ENCODE data around the gene HIF3A. TPM values are rescaled to one million over a fixed set of nuclear protein-coding genes. Genes with fewer than 3 reads are reported as not detected.

HIF3A gene
- polyA plus RNA-seq, 2 donors, result 12.3 to 27.3 TPM

DNA sequence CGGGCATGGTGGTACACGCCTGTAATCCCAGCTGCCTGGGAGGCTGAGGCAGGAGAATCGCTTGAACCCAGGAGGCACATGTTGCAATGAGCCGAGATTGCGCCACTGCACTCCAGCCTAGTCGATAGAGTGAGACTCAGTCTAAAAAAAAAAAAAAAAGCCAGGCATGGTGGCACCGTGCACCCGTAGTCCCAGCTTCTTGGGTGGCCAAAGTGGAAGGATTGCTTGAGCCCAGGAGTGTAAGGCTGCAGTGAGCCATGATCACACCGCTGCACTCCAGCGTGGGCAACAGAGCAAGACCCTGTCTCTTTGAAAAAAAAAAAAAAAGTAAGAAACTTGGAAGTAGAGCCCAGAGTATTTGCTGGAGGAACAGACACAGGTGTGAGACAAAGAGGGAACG is 88.8 kb downstream of the HIF3A start:
- 62 to 72% methylated on average over 11 of the region's 11 CpGs for WGBS, 2 donors
- Histone ChIP-seq H3K27me3 (ENCODE audit: control insufficient read depth in 1 of 2, insufficient read depth in 2 of 2, low read length in 2 of 2) (no peaks in the 10 kb centered on the region), H3K4me1 (ENCODE audit: control insufficient read depth in 2 of 2, insufficient read depth in 2 of 2, low read length in 1 of 2) (no peaks in the 10 kb centered on the region)

DNA sequence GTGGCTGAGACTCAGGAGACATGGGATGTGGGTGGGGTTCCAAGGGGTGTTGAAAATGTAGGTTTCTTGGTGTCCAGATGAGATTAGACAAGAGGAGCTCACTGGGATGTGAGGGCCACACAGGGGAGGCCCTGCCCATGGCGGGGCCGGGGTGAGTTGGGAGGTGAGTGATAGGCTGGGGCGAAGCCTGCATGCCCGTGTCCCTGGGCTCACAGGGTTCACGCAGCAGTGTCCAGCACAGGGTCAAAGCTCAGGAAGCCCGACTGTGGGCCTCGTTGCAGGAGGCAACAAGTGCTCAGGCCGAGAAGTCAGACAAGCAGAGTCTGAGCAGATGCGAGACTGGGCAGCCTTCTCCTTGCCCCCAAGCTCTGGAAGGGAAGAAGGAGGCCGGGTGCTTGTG is 89.3 kb downstream of the HIF3A start:
- Histone ChIP-seq H3K36me3 (ENCODE audit: control insufficient read depth in 2 of 2, insufficient read depth in 2 of 2, low read length in 1 of 2) (peaks cover 2 to 52% of the 10 kb centered on the region in 2 donors), H3K4me3 (ENCODE audit: low read depth in 1 of 2, low read length in 2 of 2) (no peak overlapping the region), H3K4me1 (ENCODE audit: control insufficient read depth in 2 of 2, insufficient read depth in 2 of 2, low read length in 1 of 2) (no peaks in the 10 kb centered on the region), H3K9me3 (ENCODE audit: control insufficient read depth in 2 of 2, insufficient read depth in 1 of 2, low read depth in 1 of 2, low read length in 1 of 2) (no peaks in the 10 kb centered on the region), H3K27ac (ENCODE audit: low read depth in 2 of 2, low read length in 1 of 2) (no peak overlapping the region), H3K27me3 (ENCODE audit: control insufficient read depth in 1 of 2, insufficient read depth in 2 of 2, low read length in 2 of 2) (no peaks in the 10 kb centered on the region)
- WGBS, 2 donors, result 85 to 89% methylated on average over 10 of the region's 10 CpGs

More for the DNA sequence above, 88.8 kb downstream of the HIF3A start:
- H3K36me3 ChIP-seq (ENCODE audit: control insufficient read depth in 2 of 2, insufficient read depth in 2 of 2, low read length in 1 of 2), result peaks cover 2 to 48% of the 10 kb centered on the region in 2 donors
- no peaks in the 10 kb centered on the region for H3K9me3 ChIP-seq (ENCODE audit: control insufficient read depth in 2 of 2, insufficient read depth in 1 of 2, low read depth in 1 of 2, low read length in 1 of 2)
- H3K27ac ChIP-seq (ENCODE audit: low read depth in 2 of 2, low read length in 1 of 2), result no peak overlapping the region
- H3K4me3 ChIP-seq (ENCODE audit: low read depth in 1 of 2, low read length in 2 of 2), result no peak overlapping the region

DNA sequence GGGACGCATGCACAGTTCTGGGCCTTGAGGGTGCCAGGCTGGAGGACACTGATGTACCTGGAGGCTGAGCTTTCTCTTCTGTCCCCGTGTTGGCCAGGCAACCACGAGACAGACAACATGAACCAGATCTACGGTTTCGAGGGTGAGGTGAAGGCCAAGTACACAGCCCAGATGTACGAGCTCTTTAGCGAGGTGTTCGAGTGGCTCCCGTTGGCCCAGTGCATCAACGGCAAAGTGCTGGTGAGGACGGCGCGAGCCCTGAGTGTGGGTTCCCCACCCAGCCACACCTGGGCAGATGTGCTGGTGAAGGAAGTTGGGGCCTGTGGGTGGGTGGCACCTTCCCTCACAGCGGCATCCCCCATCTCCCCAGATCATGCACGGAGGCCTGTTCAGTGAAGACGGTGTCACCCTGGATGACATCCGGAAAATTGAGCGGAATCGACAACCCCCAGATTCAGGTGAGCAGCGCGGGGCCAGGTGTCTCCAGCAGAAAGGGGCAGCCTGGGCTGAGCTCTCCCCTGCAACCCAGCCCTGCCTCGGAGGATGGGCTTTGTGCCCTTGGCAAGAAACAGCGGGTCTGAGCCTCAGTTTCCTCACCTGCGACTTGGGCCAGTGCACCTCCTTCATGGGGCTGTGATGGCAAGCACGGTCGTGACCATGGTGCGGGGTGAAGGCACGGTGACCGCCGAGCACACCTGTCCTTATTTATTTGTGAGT is 90.3 kb downstream of the HIF3A start:
- no peaks in the 10 kb centered on the region for H3K9me3 ChIP-seq (ENCODE audit: control insufficient read depth in 2 of 2, insufficient read depth in 1 of 2, low read depth in 1 of 2, low read length in 1 of 2)
- peaks cover 2 to 56% of the 10 kb centered on the region in 2 donors for H3K36me3 ChIP-seq (ENCODE audit: control insufficient read depth in 2 of 2, insufficient read depth in 2 of 2, low read length in 1 of 2)
- no peak overlapping the region for H3K27ac ChIP-seq (ENCODE audit: low read depth in 2 of 2, low read length in 1 of 2)
- 95 to 96% methylated on average over 30 of the region's 30 CpGs for WGBS, 2 donors
- H3K4me1 ChIP-seq (ENCODE audit: control insufficient read depth in 2 of 2, insufficient read depth in 2 of 2, low read length in 1 of 2), result no peaks in the 10 kb centered on the region
- no peaks in the 10 kb centered on the region for H3K27me3 ChIP-seq (ENCODE audit: control insufficient read depth in 1 of 2, insufficient read depth in 2 of 2, low read length in 2 of 2)
- H3K4me3 ChIP-seq (ENCODE audit: low read depth in 1 of 2, low read length in 2 of 2), result no peak overlapping the region

DNA sequence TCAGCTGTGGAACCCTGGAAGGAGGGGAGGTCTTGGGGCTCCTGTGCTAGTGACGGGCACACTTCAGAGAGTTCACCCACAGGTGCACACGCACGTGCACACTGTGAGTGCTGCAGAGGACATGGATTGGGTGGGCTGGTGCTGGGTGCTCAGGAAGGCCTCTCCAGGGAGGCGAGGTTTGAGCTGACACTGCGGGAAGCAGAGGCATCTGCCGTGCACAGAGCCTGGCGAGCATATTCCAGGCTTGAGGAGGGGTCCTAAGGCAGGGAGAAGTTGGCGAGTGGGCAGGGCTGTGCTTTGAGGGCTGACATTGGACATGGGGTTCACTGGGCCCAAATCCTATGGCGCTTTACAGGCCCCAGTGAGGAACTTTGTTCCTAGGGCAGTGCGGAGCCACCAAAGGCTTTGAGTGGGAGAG is 90.9 kb downstream of the HIF3A start:
- no peaks in the 10 kb centered on the region for H3K4me1 ChIP-seq (ENCODE audit: control insufficient read depth in 2 of 2, insufficient read depth in 2 of 2, low read length in 1 of 2)
- H3K4me3 ChIP-seq (ENCODE audit: low read depth in 1 of 2, low read length in 2 of 2), result no peak overlapping the region
- no peaks in the 10 kb centered on the region for H3K27me3 ChIP-seq (ENCODE audit: control insufficient read depth in 1 of 2, insufficient read depth in 2 of 2, low read length in 2 of 2)
- H3K36me3 ChIP-seq (ENCODE audit: control insufficient read depth in 2 of 2, insufficient read depth in 2 of 2, low read length in 1 of 2), result peaks cover 2 to 56% of the 10 kb centered on the region in 2 donors
- H3K27ac ChIP-seq (ENCODE audit: low read depth in 2 of 2, low read length in 1 of 2), result no peak overlapping the region
- H3K9me3 ChIP-seq (ENCODE audit: control insufficient read depth in 2 of 2, insufficient read depth in 1 of 2, low read depth in 1 of 2, low read length in 1 of 2), result no peaks in the 10 kb centered on the region
- WGBS, 2 donors, result 95 to 99% methylated on average over 10 of the region's 10 CpGs

GRCh38 chr19:46388311-46389095 is 91.7 kb downstream of the HIF3A start:
- H3K9me3 ChIP-seq (ENCODE audit: control insufficient read depth in 2 of 2, insufficient read depth in 1 of 2, low read depth in 1 of 2, low read length in 1 of 2), result no peaks in the 10 kb centered on the region
- peaks cover 2 to 56% of the 10 kb centered on the region in 2 donors for H3K36me3 ChIP-seq (ENCODE audit: control insufficient read depth in 2 of 2, insufficient read depth in 2 of 2, low read length in 1 of 2)
- H3K27me3 ChIP-seq (ENCODE audit: control insufficient read depth in 1 of 2, insufficient read depth in 2 of 2, low read length in 2 of 2), result no peaks in the 10 kb centered on the region
- no peaks in the 10 kb centered on the region for H3K4me1 ChIP-seq (ENCODE audit: control insufficient read depth in 2 of 2, insufficient read depth in 2 of 2, low read length in 1 of 2)
- H3K27ac ChIP-seq (ENCODE audit: low read depth in 2 of 2, low read length in 1 of 2), result no peak overlapping the region
- no peak overlapping the region for H3K4me3 ChIP-seq (ENCODE audit: low read depth in 1 of 2, low read length in 2 of 2)
- WGBS, 2 donors, result 90 to 94% methylated on average over 25 of the region's 25 CpGs

DNA sequence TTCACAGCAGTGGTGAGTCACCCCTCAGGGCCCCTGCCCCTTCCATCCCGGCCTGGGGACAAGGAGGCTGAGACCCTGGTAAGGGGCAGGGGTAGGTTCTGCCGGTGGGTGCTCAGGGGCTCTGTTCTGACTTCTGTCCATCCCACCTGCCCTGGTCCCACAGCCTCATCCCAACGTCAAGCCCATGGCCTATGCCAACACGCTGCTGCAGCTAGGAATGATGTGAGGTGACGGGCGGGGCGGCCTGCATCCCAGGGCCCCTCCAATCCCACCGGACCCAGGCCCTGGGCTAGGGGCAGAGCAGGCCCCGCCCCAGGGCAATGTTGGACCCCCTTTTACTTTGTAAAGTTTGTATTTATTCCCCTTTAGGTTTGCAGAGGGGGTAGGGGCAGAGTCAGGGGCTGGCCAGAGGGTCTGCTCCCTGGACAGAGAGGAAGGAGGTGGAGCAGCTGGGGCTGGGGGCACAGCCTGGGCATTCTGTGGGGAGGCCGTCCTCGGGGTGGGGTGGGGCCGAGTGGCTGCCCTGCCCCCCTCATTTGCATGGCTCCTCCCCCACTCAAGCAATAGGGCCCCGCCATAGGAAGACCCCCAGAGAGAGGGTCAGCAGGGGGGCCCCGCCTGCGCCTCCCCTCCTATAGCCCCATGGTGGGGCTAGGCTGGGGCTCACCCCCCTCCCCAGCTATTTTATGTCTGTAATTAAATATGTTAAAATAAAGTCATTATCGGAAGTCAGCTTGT is 93.4 kb downstream of the HIF3A start:
- WGBS, 2 donors, result 93% methylated on average over 13 to 16 of the region's 16 CpGs
- no peaks in the 10 kb centered on the region for H3K27me3 ChIP-seq (ENCODE audit: control insufficient read depth in 1 of 2, insufficient read depth in 2 of 2, low read length in 2 of 2)
- H3K9me3 ChIP-seq (ENCODE audit: control insufficient read depth in 2 of 2, insufficient read depth in 1 of 2, low read depth in 1 of 2, low read length in 1 of 2), result no peaks in the 10 kb centered on the region
- H3K36me3 ChIP-seq (ENCODE audit: control insufficient read depth in 2 of 2, insufficient read depth in 2 of 2, low read length in 1 of 2), result peaks cover 0 to 43% of the 10 kb centered on the region in 2 donors
- no peak overlapping the region for H3K4me3 ChIP-seq (ENCODE audit: low read depth in 1 of 2, low read length in 2 of 2)
- no peak overlapping the region for H3K27ac ChIP-seq (ENCODE audit: low read depth in 2 of 2, low read length in 1 of 2)
- H3K4me1 ChIP-seq (ENCODE audit: control insufficient read depth in 2 of 2, insufficient read depth in 2 of 2, low read length in 1 of 2), result no peaks in the 10 kb centered on the region

DNA sequence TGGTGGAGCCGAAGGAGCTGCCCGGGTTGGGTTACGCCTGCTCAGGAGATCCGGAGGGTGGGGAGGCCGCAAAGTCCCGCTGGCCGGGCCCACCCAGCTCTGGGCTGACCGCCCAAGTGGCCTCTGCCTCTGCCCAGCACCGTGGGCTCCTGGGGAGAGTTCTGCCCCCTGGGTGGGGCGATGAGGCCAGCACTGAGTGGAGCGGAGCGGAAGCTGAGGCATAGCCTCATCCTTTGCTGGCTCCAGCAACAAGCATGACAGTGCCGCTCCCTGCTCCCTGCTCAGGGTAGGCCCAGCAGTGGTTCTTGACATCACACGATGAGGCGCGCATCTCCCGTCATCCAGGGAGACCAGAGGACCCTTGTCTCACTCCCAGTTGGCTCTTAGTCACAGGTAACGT is 94.0 kb downstream of the HIF3A start:
- Histone ChIP-seq H3K4me3 (ENCODE audit: low read depth in 1 of 2, low read length in 2 of 2) (no peak overlapping the region), H3K4me1 (ENCODE audit: control insufficient read depth in 2 of 2, insufficient read depth in 2 of 2, low read length in 1 of 2) (no peaks in the 10 kb centered on the region), H3K27me3 (ENCODE audit: control insufficient read depth in 1 of 2, insufficient read depth in 2 of 2, low read length in 2 of 2) (no peaks in the 10 kb centered on the region), H3K36me3 (ENCODE audit: control insufficient read depth in 2 of 2, insufficient read depth in 2 of 2, low read length in 1 of 2) (peaks cover 0 to 43% of the 10 kb centered on the region in 2 donors), H3K27ac (ENCODE audit: low read depth in 2 of 2, low read length in 1 of 2) (no peak overlapping the region), H3K9me3 (ENCODE audit: control insufficient read depth in 2 of 2, insufficient read depth in 1 of 2, low read depth in 1 of 2, low read length in 1 of 2) (no peaks in the 10 kb centered on the region)
- WGBS, 2 donors, result 89 to 92% methylated on average over 17 to 18 of the region's 18 CpGs

GRCh38 chr19:46391296-46392251 is 94.7 kb downstream of the HIF3A start:
- WGBS, 2 donors, result 87 to 89% methylated on average over 33 of the region's 33 CpGs
- H3K27me3 ChIP-seq (ENCODE audit: control insufficient read depth in 1 of 2, insufficient read depth in 2 of 2, low read length in 2 of 2), result no peaks in the 10 kb centered on the region
- no peak overlapping the region for H3K4me3 ChIP-seq (ENCODE audit: low read depth in 1 of 2, low read length in 2 of 2)
- H3K27ac ChIP-seq (ENCODE audit: low read depth in 2 of 2, low read length in 1 of 2), result peak overlapping the region in 1 of 2 donors; percentile 24
- no peaks in the 10 kb centered on the region for H3K9me3 ChIP-seq (ENCODE audit: control insufficient read depth in 2 of 2, insufficient read depth in 1 of 2, low read depth in 1 of 2, low read length in 1 of 2)
- H3K36me3 ChIP-seq (ENCODE audit: control insufficient read depth in 2 of 2, insufficient read depth in 2 of 2, low read length in 1 of 2), result peaks cover 0 to 42% of the 10 kb centered on the region in 2 donors
- H3K4me1 ChIP-seq (ENCODE audit: control insufficient read depth in 2 of 2, insufficient read depth in 2 of 2, low read length in 1 of 2), result no peaks in the 10 kb centered on the region

All from esophagus (tissue), 2 donors.